Measurements from ENCODE around the gene KCTD19. TPM values are rescaled to one million over a fixed set of nuclear protein-coding genes. Genes with fewer than 3 reads are reported as not detected.

Gene KCTD19
- total and polyA plus RNA-seq, 8 donors: 0.03 to 3.3 (median 2.2) TPM; not detected in 5

DNA sequence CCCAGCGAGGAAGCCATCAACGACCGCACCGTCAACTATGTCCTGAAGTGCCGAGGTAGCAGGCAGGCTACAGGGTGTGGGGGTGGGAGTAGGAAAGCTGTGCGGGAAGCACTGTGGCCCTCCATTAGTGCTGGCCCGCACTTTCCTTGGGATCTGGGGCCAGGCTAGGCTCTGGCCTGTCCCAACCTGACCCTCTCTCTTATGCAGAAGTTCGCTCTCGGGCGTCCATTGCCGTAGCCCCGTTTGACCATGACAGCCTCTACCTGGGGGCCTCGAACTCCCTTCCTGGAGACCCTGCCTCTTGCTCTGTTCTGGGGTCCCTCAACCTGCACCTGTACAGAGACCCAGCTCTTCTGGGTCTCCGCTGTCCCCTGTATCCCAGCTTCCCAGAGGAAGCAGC is 38.6 kb downstream of the KCTD19 start:
- intact Hi-C loops (cut with DNase I; ENCODE audit: low total_unique reads): no loop called here
- no peak for DNase-seq
- TF ChIP-seq EP300 (IDR thresholded peaks at IDR 0.05) (no peak), POLR2AphosphoS5 (IDR thresholded peaks at IDR 0.05) (no peak)
- Histone ChIP-seq H3K9me3 (no peaks in the 10 kb centered on the region), H3K4me1 (peaks cover 0 to 7% (median 3%) of the 10 kb centered on the region in 4 donors), H3K4me3 (no peak overlapping the region), H3K27me3 (no peaks in the 10 kb centered on the region), H3K36me3 (peaks cover 0 to 9% (median 1%) of the 10 kb centered on the region in 4 donors), H3K27ac (no peak overlapping the region)
- WGBS, 5 donors: 92 to 98% (median 94%) methylated on average over 14 of the region's 14 CpGs

DNA sequence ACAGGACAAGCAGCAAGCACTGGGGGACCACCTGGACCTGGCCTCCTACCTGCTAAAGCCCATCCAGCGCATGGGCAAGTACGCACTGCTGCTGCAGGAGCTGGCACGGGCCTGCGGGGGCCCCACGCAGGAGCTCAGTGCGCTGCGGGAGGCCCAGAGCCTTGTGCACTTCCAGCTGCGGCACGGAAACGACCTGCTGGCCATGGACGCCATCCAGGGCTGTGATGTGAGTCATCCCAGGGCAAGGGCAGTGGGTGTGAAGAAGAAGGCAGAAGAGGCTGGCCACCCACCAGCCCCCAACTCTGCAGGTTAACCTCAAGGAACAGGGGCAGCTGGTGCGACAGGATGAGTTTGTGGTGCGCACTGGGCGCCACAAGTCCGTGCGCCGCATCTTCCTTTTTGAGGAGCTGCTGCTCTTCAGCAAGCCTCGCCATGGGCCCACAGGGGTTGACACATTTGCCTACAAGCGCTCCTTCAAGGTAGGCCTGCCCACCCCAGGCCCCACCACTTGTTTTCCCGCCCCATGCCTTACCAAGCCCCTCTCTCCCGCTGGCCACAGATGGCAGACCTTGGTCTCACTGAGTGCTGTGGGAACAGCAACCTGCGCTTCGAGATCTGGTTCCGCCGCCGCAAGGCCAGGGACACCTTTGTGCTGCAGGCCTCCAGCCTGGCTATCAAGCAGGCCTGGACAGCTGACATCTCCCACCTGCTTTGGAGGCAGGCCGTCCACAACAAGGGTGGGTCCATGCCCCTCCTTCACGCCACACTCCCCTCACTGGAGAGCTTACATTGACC is 39.9 kb downstream of the KCTD19 start:
- intact Hi-C loops (cut with DNase I; ENCODE audit: low total_unique reads): no loop called here
- 91 to 94% (median 92%) methylated on average over 19 to 28 of the region's 28 CpGs for WGBS, 5 donors

DNA sequence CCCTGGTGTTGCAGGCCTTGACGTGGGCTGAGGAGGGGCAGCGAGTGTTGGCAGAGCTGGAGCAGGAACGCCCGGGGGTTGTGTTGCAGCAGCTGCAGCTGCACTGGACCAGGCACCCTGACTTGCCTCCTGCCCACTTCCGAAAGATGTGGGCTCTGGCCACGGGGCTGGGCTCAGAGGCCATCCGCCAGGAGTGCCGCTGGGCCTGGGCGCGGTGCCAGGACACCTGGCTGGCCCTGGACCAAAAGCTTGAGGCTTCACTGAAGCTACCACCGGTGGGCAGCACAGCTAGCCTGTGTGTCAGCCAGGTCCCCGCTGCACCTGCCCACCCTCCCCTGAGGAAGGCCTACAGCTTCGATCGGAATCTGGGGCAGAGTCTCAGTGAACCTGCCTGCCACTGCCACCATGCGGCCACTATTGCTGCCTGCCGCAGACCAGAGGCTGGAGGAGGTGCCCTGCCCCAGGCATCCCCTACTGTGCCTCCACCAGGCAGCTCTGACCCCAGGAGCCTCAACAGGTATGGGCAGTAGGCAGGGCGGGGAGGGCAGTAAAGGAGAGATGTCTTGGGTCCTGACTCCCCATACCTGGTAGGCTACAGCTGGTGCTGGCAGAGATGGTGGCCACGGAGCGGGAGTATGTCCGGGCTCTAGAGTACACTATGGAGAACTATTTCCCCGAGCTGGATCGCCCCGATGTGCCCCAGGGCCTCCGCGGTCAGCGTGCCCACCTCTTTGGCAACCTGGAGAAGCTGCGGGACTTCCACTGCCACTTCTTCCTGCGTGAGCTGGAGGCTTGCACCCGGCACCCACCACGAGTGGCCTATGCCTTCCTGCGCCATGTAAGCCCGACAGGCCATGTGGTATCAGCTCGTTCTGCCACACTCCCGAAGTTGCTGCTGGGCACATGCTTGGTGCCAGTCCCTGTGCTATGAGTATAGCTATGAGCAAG is 41.6 kb downstream of the KCTD19 start:
- Histone ChIP-seq H3K27ac (no peak overlapping the region), H3K27me3 (no peaks in the 10 kb centered on the region), H3K36me3 (peaks cover 0 to 9% (median 1%) of the 10 kb centered on the region in 4 donors), H3K4me1 (peaks cover 0 to 7% (median 5%) of the 10 kb centered on the region in 4 donors), H3K4me3 (no peak overlapping the region), H3K9me3 (no peaks in the 10 kb centered on the region)
- peak; percentile 61 to 75 for DNase-seq
- 59 to 88% (median 69%) methylated on average over 21 to 34 of the region's 34 CpGs for WGBS, 5 donors
- TF ChIP-seq, protein P1, sequence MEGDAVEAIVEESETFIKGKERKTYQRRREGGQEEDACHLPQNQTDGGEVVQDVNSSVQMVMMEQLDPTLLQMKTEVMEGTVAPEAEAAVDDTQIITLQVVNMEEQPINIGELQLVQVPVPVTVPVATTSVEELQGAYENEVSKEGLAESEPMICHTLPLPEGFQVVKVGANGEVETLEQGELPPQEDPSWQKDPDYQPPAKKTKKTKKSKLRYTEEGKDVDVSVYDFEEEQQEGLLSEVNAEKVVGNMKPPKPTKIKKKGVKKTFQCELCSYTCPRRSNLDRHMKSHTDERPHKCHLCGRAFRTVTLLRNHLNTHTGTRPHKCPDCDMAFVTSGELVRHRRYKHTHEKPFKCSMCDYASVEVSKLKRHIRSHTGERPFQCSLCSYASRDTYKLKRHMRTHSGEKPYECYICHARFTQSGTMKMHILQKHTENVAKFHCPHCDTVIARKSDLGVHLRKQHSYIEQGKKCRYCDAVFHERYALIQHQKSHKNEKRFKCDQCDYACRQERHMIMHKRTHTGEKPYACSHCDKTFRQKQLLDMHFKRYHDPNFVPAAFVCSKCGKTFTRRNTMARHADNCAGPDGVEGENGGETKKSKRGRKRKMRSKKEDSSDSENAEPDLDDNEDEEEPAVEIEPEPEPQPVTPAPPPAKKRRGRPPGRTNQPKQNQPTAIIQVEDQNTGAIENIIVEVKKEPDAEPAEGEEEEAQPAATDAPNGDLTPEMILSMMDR (IDR thresholded peaks at IDR 0.05): peak in 5 of 7 experiments; percentile 29 to 52 (median 42)
- TF ChIP-seq POLR2AphosphoS5 (IDR thresholded peaks at IDR 0.05) (no peak), POLR2A (IDR thresholded peaks at IDR 0.05) (no peak)
- intact Hi-C loops (cut with DNase I; ENCODE audit: low total_unique reads): no loop called here

More for the DNA sequence above, 39.9 kb downstream of the KCTD19 start:
- Histone ChIP-seq H3K36me3 (peaks cover 0 to 9% (median 1%) of the 10 kb centered on the region in 4 donors), H3K27ac (no peak overlapping the region), H3K4me3 (no peak overlapping the region), H3K27me3 (no peaks in the 10 kb centered on the region), H3K9me3 (no peaks in the 10 kb centered on the region), H3K4me1 (peaks cover 0 to 7% (median 3%) of the 10 kb centered on the region in 4 donors)
- TF ChIP-seq, protein P1 (IDR thresholded peaks at IDR 0.05): no peak
- TF ChIP-seq POLR2A (IDR thresholded peaks at IDR 0.05): no peak
- no peak for TF ChIP-seq EP300 (IDR thresholded peaks at IDR 0.05)
- TF ChIP-seq POLR2AphosphoS5 (IDR thresholded peaks at IDR 0.05): no peak
- no peak for DNase-seq

DNA sequence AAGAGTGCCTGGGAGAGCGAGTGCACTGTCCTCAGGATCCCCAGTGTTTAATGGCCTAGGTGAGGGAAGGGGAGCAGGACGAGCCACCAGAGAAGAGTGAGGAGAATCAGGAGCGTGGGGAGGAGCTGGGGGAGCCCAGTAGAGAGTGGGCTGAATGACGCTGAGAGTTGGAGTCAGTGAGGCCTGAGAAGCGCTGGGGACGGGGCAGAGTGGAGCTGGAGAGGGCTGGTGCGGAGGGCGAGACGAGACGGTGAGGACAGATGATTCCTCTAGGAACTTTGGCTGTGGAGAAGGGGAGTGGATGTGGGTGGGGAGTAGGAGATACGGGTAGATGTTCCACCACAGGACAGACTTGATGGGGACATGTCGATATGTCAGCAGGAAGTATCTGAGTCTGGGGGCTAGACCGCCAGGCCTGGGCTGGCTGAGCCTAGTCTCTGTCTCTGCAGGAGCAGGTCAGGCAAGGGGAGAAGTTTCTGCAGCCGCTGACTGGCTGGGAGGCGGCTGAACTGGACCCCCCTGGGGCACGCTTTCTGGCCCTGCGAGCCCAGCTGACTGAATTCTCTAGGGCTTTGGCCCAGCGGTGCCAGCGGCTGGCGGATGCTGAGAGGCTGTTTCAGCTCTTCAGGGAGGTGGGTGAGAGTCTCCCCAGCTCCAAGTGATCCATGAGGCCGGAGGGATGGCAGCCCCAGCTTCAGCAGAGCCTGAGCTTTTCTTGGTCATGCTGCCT is 42.5 kb downstream of the KCTD19 start:
- TF ChIP-seq EP300 (IDR thresholded peaks at IDR 0.05): no peak
- TF ChIP-seq, protein P1 (IDR thresholded peaks at IDR 0.05): no peak
- WGBS, 5 donors: 85 to 96% (median 90%) methylated on average over 18 to 21 of the region's 21 CpGs
- H3K27ac ChIP-seq: no peak overlapping the region
- peaks cover 6 to 15% (median 10%) of the 10 kb centered on the region in 4 donors for H3K4me1 ChIP-seq
- H3K36me3 ChIP-seq: peaks cover 0 to 9% (median 1%) of the 10 kb centered on the region in 4 donors
- no peaks in the 10 kb centered on the region for H3K9me3 ChIP-seq
- H3K27me3 ChIP-seq: no peaks in the 10 kb centered on the region
- H3K4me3 ChIP-seq: no peak overlapping the region
- intact Hi-C loops (cut with DNase I; ENCODE audit: low total_unique reads): no loop called here
- DNase-seq: no peak

Measured in stomach (tissue), 9 donors.